Spleen (tissue), 11 donors: ENCODE measurements around the gene KIF5A. TPM values are rescaled to one million over a fixed set of nuclear protein-coding genes. Genes with fewer than 3 reads are reported as not detected.

Source experiments
- DNase-seq: peaks from one replicate; pipeline ENCODE4 v3.0.0-alpha.2; 2020
- H3K27ac ChIP-seq, 8 donors: fragments of 200-600 bp; sonication (generic) in 7 of 8; 1 replicate in 4 of 8; 2 replicates in 4 of 8; pipeline versions ENCODE4 v1.5.0 to v1.8.0; 2016 to 2021; ENCODE audit warnings: inconsistent platforms in 4 of 8, mild to moderate bottlenecking in 4 of 8, moderate library complexity in 1 of 8
- H3K27me3 ChIP-seq, 7 donors: fragments of 200-600 bp; sonication (generic) in 6 of 7; replicated peaks in 1 of 7; 1 replicate in 4 of 7; 2 replicates in 3 of 7; pipeline versions ENCODE4 v1.5.0 to v1.8.0; 2016 to 2021; ENCODE audit warnings: inconsistent platforms in 3 of 7, mild to moderate bottlenecking in 1 of 7
- H3K36me3 ChIP-seq, 6 donors: fragments of 200-600 bp; sonication (generic) in 5 of 6; 1 replicate in 4 of 6; 2 replicates in 2 of 6; pipeline versions ENCODE4 v1.5.0 to v1.8.0; 2016 to 2021; ENCODE audit warnings: inconsistent platforms in 2 of 6
- H3K4me1 ChIP-seq, 6 donors: fragments of 200-600 bp; sonication (generic) in 5 of 6; 1 replicate in 3 of 6; 2 replicates in 3 of 6; pipeline versions ENCODE4 v1.5.0 to v1.8.0; 2016 to 2021; ENCODE audit warnings: inconsistent platforms in 3 of 6
- H3K4me3 ChIP-seq, 8 donors: fragments of 200-600 bp; sonication (generic) in 7 of 8; 1 replicate in 4 of 8; 2 replicates in 4 of 8; pipeline versions ENCODE4 v1.5.0 to v1.8.0; 2016 to 2021; ENCODE audit warnings: inconsistent platforms in 4 of 8, mild to moderate bottlenecking in 4 of 8, moderate library complexity in 2 of 8
- H3K9me3 ChIP-seq, 8 donors: fragments of 200-600 bp; sonication (generic) in 7 of 8; 1 replicate in 4 of 8; 2 replicates in 4 of 8; pipeline versions ENCODE4 v1.5.0 to v1.8.0; 2016 to 2021; ENCODE audit warnings: inconsistent platforms in 4 of 8
- CTCF ChIP-seq, 11 experiments: fragments of 200-600 bp in 7 of 11; fragments of 450-650 bp in 4 of 11; sonication (generic) in 4 of 11; IDR thresholded peaks in 8 of 11; conservative IDR thresholded peaks in 3 of 11; 1 replicate in 7 of 11; 2 replicates in 4 of 11; pipeline versions ENCODE4 v1.4.0 to v1.8.0; 2016 to 2021; ENCODE audit warnings: antibody characterized with exemption in 11 of 11, inconsistent platforms in 4 of 11, mild to moderate bottlenecking in 1 of 11
- POLR2A ChIP-seq, 3 donors: fragments of 450-650 bp; IDR thresholded peaks; one replicate each; pipeline ENCODE4 v1.5.1; 2017; ENCODE audit warnings: antibody characterized with exemption in 3 of 3, mild to moderate bottlenecking in 1 of 3
- POLR2AphosphoS5 ChIP-seq, 3 donors: sonication (generic); formaldehyde crosslinking; IDR thresholded peaks; one replicate each; pipeline ENCODE4 v1.5.1; 2017; ENCODE audit warnings: antibody characterized with exemption in 3 of 3
- WGBS, 5 donors: extraction: QIAGEN DNeasy Blood & Tissue Kit in 3 of 5; methylation state at CpG; one replicate each; pipeline versions ENCODE4 v1.1.5 to v1.1.7; 2013 to 2018; 5-methylcytosine and 5-hydroxymethylcytosine counted together
- intact Hi-C: fragments of 100-400 bp; cut with DNase I; formaldehyde crosslinking; loops from one replicate; pipeline ENCODE4 v1.15.0; 2023; ENCODE audit warnings: low total_unique reads
- polyA plus RNA-seq, 3 donors: library from polyadenylated mRNA; stranded (reverse); fragments of 200-250 nt; gene quantifications; one replicate each; pipeline ENCODE4 v1.2.1, GENCODE V29; 2013
- total RNA-seq, 7 donors: library from RNA; depleted of rRNA in 3 of 7; stranded (reverse); fragments of >200 nt in 3 of 7; fragmentation: NEBNext Ultra II Directional in 4 of 7; extraction: Animal tissue kit (Norgen Biotek cat#: 25700) in 4 of 7; gene quantifications; one replicate each; pipeline versions ENCODE4 v1.1.0 to v1.2.1, GENCODE V29; 2016 to 2021
- donor health status: healthy with polysubstance abuse.
- donor health status: DM: no; HTN: no; CAD: no; lungs with moderate emphysema.
- donor health status: DM: no; HTN: no; CAD: no.
- donor health status: Bipolar disorder and iron deficiency.
- donor health status: healthy.
- donor health status: DM: no; HTN: no; CAD: no.
- donor health status: DM: yes; HTN: yes; CAD: no.

KIF5A gene
- total and polyA plus RNA-seq, 10 donors = 0.07 to 0.76 (median 0.13) TPM; not detected in 1

GRCh38 chr12:57577981-57578758, 28.3 kb downstream of the KIF5A start:
- peaks cover 0 to 3% (median under 1%) of the 10 kb centered on the region in 6 donors for H3K4me1 ChIP-seq
- intact Hi-C loops = no loop called here
- TF ChIP-seq POLR2A (IDR thresholded peaks at IDR 0.05) (no peak), CTCF (IDR thresholded peaks at IDR 0.05 in 8 of 11, conservative IDR thresholded peaks at IDR 0.05 in 3 of 11) (no peak), POLR2AphosphoS5 (IDR thresholded peaks at IDR 0.05) (no peak)
- DNase-seq = no peak
- no peaks in the 10 kb centered on the region for H3K9me3 ChIP-seq
- 78 to 94% (median 87%) methylated on average over 12 of the region's 12 CpGs for WGBS, 5 donors
- H3K27me3 ChIP-seq = peaks cover 0 to 20% (median 0%) of the 10 kb centered on the region in 7 donors
- H3K36me3 ChIP-seq = no peaks in the 10 kb centered on the region
- no peak overlapping the region for H3K4me3 ChIP-seq
- no peak overlapping the region for H3K27ac ChIP-seq

GRCh38 chr12:57579011-57579410, 29.2 kb downstream of the KIF5A start:
- H3K36me3 ChIP-seq = no peaks in the 10 kb centered on the region
- no peaks in the 10 kb centered on the region for H3K9me3 ChIP-seq
- intact Hi-C loops = no loop called here
- peaks cover 0 to 20% (median 0%) of the 10 kb centered on the region in 7 donors for H3K27me3 ChIP-seq
- WGBS, 5 donors = 72 to 87% (median 84%) methylated on average over 2 of the region's 2 CpGs
- H3K27ac ChIP-seq = no peak overlapping the region
- no peak overlapping the region for H3K4me3 ChIP-seq
- no peak for TF ChIP-seq POLR2AphosphoS5 (IDR thresholded peaks at IDR 0.05)
- no peak for TF ChIP-seq CTCF (IDR thresholded peaks at IDR 0.05 in 8 of 11, conservative IDR thresholded peaks at IDR 0.05 in 3 of 11)
- no peak for TF ChIP-seq POLR2A (IDR thresholded peaks at IDR 0.05)
- DNase-seq = no peak
- peaks cover 0 to 8% (median 3%) of the 10 kb centered on the region in 6 donors for H3K4me1 ChIP-seq

GRCh38 chr12:57579677-57580465, 30.0 kb downstream of the KIF5A start:
- intact Hi-C loops = loop anchor here (5.0 kb wide), 1 partner anchor 42 kb away; no protein-coding TSS in a partner anchor
- 87 to 93% (median 88%) methylated on average over 8 of the region's 8 CpGs for WGBS, 5 donors

More at GRCh38 chr12:57579677-57580465, 30.0 kb downstream of the KIF5A start:
- TF ChIP-seq CTCF (IDR thresholded peaks at IDR 0.05 in 8 of 11, conservative IDR thresholded peaks at IDR 0.05 in 3 of 11) (no peak), POLR2AphosphoS5 (IDR thresholded peaks at IDR 0.05) (no peak), POLR2A (IDR thresholded peaks at IDR 0.05) (no peak)
- H3K27ac ChIP-seq = no peak overlapping the region
- H3K27me3 ChIP-seq = peaks cover 0 to 20% (median 0%) of the 10 kb centered on the region in 7 donors
- peaks cover 0 to 13% (median 3%) of the 10 kb centered on the region in 6 donors for H3K4me1 ChIP-seq
- no peaks in the 10 kb centered on the region for H3K9me3 ChIP-seq
- no peak for DNase-seq
- H3K36me3 ChIP-seq = no peaks in the 10 kb centered on the region
- H3K4me3 ChIP-seq = no peak overlapping the region
